Right renal cortex interstitium (tissue), 3 donors: ENCODE results near the gene IL1F10. TPM values are rescaled to one million over a fixed set of nuclear protein-coding genes. Genes with fewer than 3 reads are reported as not detected.

Experiments
- DNase-seq, 3 donors: peaks; one replicate each; pipeline ENCODE4 v3.0.0-alpha.2; 2013; ENCODE audit warnings: low read depth in 3 of 3, low spot score in 2 of 3
- polyA plus RNA-seq, 3 donors: library from polyadenylated mRNA; unstranded; fragments of 120-200 nt; gene quantifications; one replicate each; pipeline ENCODE4 v1.2.1, GENCODE V29; 2013; ENCODE audit not compliant: insufficient read length in 3 of 3

IL1F10 gene
- polyA plus RNA-seq, 3 donors, result not detected

DNA sequence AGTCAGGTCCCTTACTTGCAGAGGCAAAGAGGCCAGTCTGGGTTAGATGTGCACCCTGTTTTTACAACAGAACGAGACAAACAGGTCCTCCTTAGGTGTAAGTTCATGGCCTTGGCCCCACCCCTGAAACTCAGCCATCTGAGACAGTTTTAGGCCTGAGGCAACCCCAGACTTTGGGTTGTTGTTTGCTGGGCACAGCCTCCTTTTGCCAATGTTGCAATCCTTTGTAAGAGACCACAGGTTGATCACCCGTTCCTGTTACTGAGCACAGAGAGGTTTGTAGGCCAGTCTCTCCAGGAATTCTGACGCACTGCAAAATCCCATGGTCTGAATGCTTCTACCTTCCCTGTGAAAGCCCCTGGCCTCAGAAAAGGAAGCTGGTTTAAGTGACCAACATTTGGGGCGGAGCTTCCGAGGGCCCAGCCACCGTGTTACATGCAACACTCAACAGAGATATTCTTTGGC, 44.1 kb downstream of the IL1F10 start:
- no peak for DNase-seq

DNA sequence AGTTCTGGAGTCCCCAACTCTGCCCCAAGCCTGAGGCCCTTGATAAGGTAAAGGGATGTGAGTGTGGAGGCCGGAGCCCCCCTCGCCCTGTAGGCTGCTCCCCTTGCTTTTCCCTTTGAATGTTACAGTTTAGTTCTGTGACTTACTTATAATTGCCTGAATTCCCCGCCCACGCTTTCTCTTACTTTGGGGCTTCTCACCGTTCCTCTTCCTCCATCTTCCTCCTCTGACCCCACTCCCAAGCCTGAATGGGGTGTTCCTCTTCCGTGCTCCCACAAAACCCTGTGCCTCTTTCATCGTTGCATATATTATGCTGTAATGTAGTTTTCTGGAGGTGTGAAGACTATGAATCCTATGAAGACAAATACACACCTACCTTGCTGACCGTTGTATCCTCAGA, 44.7 kb downstream of the IL1F10 start:
- no peak for DNase-seq

- DNase-seq, result no peak
These were observed 45.1 kb downstream of the IL1F10 start for GRCh38 chr2:113112871-113113270.

- no peak for DNase-seq
These were observed 46.0 kb downstream of the IL1F10 start for GRCh38 chr2:113113807-113114206.

DNA sequence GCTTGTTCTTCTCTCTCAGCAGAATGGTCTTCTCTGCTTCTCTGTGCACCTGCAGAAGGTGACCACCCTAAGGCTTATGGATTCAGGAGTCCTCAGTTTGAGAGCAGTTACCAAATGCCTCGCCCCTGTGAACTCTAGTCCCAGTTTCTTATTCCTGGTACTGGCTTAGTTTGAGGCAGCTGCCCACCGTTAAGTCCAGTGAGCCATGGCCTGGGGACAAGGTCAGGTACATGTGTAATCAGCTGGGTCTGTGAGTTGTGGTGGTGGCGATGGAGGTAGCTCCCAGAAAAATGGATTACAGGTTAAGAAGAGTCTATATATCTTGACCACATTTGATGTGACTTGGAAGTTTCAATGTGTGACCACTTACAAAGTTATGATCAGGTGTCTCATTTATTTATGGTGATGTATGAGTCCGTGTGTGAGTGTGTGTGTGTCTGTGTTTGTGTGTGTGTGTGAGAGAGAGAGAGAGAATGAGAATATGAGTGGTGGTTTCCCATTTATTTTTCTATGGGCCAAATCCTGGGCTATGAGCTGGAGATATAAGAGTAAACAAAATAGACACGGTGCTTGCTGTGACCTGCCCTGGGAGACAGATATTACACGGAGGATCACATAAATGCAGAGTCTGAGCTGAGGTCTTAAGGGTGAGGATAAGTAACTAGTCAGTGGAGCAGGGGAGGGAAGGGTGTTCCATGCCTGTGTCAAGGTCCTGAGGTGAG, 46.6 kb downstream of the IL1F10 start:
- no peak for DNase-seq

DNA sequence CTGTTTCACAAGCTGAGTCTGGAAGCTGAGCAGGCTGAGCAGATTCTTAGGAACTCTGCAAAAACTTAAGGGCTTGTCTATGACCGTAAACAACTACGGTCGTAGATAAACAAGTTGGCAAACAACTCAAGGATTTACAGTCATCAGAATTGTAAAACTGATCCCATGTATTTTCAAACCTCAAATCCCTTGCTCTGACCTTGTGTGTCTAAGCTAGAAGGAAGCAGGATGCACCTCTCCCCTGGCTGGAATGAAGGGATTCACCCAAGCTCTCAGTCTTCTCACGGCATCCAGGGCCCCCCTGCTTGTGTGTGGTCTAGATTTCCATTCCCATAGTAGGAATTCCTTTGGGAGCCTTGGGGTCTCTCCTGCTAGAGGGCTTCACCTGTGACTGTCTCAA, 47.2 kb downstream of the IL1F10 start:
- DNase-seq, result no peak

GRCh38 chr2:113116100-113116958, 48.6 kb downstream of the IL1F10 start:
- DNase-seq, result no peak

GRCh38 chr2:113117541-113118262, 49.9 kb downstream of the IL1F10 start:
- DNase-seq, result no peak

GRCh38 chr2:113118263-113118657, 50.5 kb downstream of the IL1F10 start:
- DNase-seq, result no peak

DNA sequence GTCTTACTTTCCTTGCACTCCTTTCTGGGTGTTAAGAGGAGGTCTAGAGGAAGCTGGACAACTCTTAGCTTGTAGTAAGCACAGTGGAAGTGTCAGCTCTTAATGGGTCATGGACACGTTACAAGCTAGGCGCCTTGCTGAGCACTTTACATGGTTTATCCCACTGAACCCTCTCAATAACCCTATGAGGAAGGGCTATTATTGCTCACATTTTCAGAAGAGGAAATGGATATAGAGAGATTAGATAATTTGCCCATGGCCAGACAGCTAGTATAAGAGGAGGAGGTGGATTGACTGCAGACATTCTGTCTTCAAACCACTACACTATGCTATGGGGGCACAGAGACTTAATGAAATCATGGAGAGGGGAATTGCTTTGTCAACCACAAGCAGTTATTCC, 51.3 kb downstream of the IL1F10 start:
- DNase-seq, result no peak

- no peak for DNase-seq
These were observed 53.1 kb downstream of the IL1F10 start for GRCh38 chr2:113120861-113121260.

DNA sequence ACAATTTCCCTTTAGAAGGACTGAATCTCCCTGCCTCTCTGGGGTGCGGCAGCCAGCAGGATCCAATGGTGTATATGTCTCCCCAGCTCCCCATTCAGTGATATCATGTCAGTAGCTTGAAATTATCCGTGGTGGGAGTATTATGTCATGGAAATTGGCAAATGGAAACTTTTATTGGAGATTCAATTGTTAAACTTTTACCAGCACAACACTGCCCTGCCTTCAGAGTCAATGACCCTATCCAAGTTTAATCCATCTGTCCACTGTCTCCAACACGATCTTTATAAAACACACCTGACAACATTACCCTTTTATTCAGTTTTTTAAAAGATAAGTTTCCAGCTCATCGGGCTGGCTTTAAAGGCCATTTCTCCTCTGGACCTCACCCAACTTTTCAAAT, 54.6 kb downstream of the IL1F10 start:
- DNase-seq, result no peak

- no peak for DNase-seq
These were observed 56.0 kb downstream of the IL1F10 start for GRCh38 chr2:113123726-113124125.

GRCh38 chr2:113124181-113124961, 56.6 kb downstream of the IL1F10 start:
- DNase-seq, result no peak

Other genes starting within 250 kb of the IL1F10 start
- 1 to 10 TPM in 1 of 3 donors, under 1 TPM in 2; 0.47 to 1.7 (median 0.50) TPM for gene IL1B, start 231.2 kb upstream of the IL1F10 start, polyA plus RNA-seq
- not detected for gene IL37, start 156.8 kb upstream of the IL1F10 start, polyA plus RNA-seq
- under 1 TPM in 1 of 3 donors, not detected in 2; 0.21 TPM for gene IL36G, start 90.0 kb upstream of the IL1F10 start, polyA plus RNA-seq
- gene IL36A, start 62.5 kb upstream of the IL1F10 start, polyA plus RNA-seq, result not detected
- gene IL36B, start 15.1 kb upstream of the IL1F10 start, polyA plus RNA-seq, result not detected
- gene IL36RN, start 8.8 kb upstream of the IL1F10 start, polyA plus RNA-seq, result not detected
- 1 to 10 TPM in 2 of 3 donors, under 1 TPM in 1; 0.74 to 3.7 (median 1.3) TPM for gene IL1RN, start 59.6 kb downstream of the IL1F10 start, polyA plus RNA-seq
- gene PSD4, start 106.0 kb downstream of the IL1F10 start, polyA plus RNA-seq, result 10 to 100 TPM in 1 of 3 donors, 1 to 10 TPM in 2; 8.2 to 10.9 (median 9.7) TPM
- 100 to 1,000 TPM; 213 to 241 (median 227) TPM for gene PAX8, start 211.0 kb downstream of the IL1F10 start, polyA plus RNA-seq